NCI-H1092 (cell line): ENCODE results near the gene RIPPLY1.

ENCODE experiments used
- DNase-seq: peaks from one replicate; lab custom pipeline; 2025; lab: John Stamatoyannopoulos, UW

RIPPLY1 gene, protein sequence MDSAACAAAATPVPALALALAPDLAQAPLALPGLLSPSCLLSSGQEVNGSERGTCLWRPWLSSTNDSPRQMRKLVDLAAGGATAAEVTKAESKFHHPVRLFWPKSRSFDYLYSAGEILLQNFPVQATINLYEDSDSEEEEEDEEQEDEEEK

DNA sequence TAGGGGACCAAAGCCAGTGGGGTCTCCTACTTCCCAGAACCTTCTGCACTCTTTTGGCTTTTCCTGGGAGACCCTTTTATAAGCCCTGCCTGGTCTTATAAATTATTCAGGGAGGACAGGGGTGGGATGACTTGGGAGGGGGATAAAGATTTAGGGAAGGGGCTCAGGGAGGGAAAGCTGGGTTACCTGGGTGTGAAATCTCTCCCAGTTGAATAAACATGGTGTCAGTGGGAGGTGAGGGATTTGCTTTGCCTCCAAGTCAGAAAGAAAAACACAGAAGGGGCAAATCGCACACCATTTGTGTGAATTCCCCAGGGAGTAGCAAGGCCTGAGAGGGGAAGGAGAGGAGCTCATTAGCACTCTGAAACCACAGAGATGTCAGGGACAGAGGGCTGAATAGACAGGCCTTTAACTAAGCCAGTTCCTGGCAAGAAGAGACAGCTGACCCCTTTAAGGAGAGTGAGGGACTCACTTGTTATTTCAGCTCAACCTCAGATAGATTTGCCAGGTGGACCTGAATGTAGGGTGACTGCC lies at the start of gene RIPPLY1:
Gene RIPPLY1 (minus strand): TSS at position 51 of the 534 bp plus-strand sequence. CDS start 54 bp downstream, outside the sequence.
- peak; percentile 13 for DNase-seq

DNA sequence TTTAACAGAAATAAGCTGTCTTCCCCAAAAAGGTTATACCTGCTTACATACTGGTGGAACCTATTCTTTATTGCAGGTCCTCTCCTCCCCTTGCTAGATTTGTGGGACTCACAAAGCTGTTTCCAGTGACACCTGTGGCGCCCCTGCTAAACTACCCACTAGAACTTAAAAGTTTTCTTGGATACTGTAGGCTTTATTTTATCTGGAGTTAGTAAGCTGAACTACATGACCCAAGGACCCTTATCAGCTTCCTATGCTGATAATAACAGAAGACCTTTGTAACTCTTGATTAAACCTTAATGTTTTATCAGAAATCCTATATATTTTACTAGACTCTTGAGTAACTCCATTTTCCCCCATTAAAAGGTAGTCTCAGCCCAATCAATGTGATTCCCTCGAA lies 49.4 kb upstream of the RIPPLY1 start:
- no peak for DNase-seq

DNA sequence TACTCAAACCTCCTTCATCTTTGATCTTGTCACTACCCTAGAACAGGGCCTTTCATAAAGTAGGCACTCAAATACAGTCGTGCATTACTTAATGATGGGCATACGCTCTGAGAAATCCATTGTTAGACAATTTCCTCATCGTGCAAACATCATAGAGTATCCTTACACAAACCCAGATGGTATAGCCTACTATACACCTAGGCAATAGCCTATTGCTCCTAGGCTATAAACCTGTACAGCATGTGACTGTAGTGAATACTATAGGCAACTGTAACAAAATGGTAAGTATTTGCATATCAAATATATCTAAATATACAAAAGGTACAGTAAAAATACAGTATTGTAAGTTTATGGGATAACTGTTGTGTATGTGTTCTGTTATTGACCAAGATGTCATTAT lies 48.9 kb upstream of the RIPPLY1 start:
- DNase-seq: no peak

DNA sequence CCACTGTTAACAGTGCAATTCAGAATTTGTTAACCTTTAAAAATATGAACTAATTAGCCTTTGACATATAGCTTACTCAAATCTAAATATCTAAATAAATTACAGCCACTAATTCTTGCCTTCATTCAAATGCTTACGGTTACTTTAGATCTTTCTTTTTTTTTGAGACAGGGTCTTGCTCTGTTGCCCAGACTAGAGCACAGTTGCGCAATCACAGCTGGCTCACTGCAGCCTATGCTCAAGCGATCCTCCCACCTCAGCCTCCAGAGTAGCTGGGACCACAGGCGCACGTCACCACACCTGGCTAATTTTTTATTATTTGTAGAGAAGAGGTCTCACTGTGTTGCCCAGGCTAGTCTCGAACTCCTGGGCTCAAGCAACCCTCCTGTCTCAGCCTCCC lies 48.1 kb upstream of the RIPPLY1 start:
- no peak for DNase-seq

DNA sequence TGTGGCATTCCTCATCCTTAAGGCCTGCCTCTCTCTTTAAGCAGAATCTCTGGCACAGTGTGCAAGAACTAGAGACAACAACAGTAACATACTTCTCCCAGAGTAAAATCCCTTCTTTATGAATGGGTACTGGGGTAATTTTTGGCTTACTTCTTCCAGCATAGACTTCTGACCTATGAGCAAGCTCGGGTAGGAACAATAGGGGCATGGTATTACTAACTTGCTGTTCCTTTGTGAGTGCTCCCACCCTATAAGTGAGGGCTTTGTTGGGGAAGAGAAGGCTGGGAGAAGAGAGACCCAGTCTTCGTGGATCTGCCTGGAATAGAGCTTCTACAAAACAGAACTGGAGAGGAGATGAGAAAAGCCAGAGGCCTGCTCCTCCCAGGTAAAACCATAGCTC lies 47.2 kb upstream of the RIPPLY1 start:
- no peak for DNase-seq

DNA sequence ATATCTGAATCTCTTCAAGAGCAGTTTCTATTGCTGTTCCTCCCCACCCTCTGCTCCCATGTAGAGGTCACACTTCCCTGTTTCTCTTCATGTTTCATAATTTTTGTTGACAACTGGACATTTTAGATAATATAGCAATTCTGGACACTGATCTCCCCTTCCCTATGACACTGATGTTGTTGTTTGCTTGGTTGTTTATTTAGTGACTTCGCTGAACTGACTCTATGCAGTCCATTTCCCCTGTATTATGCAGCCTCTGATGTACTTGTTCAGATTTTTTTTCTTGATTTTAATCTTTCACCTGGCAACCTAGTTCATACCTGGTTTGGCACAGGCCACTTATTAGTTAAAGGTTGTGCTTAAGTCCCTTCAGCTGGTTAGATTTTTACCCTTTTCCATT lies 46.2 kb upstream of the RIPPLY1 start:
- DNase-seq: no peak

DNA sequence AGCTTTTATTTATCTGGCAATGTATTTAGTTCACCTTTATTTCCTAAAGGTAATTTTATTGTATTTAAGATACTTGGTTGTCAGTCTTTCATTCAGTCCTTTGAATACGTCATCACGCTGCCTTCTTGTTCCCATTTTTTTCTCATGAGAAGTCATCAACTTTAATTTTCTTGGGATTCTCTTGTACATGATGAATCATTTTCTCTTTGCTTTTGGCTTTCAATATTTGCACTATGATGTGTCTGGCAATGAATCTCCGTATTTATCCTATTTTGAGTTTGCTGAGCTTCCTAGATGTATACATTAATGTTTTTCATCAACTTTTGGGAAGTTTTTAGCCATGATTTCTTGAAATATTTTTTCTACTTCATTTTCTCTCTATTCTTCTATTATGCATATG lies 45.5 kb upstream of the RIPPLY1 start:
- no peak for DNase-seq

DNA sequence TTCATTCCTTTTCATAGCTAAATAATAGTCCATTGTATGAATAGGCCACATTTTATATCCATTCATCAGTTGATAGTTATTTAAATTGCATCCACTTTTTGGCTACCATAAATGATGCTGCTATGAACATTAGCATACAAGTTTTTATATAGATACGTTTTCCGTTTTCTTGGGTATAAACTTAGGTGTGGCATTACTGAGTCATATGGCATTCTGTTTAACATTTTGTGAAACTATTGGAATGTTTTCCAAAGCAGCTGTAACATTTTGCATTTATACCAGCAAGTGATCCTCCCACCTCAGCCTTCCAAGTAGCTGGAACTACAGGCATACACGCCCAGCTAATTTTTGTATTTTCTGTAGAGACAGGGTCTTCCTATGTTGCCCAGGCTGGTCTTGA lies 43.3 kb upstream of the RIPPLY1 start:
- DNase-seq: no peak

DNA sequence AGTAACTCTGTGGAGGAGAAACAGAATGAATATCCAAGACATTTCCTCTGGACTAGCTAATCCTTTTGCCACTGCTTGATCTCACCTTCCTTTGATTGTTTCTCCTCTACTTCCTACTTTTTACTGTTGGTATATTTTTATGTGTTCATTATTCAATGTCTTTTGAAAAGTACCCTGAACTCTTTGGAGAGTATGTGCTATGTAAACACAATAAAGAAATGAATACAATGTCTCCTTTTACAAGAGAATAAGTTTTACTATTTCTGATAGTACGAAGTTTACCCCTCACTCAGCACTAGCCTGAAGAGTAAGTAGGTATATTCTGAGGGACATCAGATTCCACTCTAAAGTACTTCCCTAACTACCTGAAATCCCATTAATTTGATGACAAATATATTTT lies 36.9 kb upstream of the RIPPLY1 start:
- DNase-seq: no peak

DNA sequence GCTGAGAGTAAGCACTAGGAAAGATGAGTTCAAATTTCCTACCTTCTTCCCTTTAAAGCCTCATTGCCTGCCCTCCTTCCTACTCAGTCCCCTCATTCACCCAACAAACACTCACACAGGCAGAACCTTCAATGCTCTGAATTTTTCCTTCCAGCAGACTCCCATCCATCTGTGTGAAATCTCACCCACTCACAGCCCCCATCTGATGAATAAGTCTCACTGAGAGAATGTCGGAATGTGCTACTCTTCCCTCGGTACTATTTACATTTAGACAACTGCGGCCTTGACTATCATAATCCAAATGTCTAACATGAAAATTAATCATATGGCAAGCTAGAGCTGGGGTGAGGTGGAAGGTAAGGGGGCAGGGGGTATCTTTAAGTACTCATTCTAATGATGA lies 36.4 kb upstream of the RIPPLY1 start:
- DNase-seq: no peak

DNA sequence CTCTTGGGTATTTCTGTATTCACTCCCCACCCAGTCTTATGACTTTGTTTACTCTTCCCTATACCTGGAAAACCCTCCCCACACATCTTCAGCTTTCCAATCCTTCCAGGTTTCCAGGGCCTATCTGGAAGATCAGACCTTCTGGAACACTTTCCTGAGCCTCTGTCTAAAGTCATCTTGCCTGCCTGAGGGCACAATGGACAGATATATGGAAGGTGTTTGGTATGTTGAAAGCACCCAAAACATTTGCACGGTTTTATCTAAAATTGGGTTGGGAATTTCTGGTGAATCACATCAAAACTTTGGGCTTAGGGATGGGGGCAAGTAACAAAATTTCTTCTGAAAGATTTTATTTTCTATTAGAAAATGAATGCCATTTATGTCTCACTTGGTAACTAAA lies 33.1 kb upstream of the RIPPLY1 start:
- DNase-seq: no peak

DNA sequence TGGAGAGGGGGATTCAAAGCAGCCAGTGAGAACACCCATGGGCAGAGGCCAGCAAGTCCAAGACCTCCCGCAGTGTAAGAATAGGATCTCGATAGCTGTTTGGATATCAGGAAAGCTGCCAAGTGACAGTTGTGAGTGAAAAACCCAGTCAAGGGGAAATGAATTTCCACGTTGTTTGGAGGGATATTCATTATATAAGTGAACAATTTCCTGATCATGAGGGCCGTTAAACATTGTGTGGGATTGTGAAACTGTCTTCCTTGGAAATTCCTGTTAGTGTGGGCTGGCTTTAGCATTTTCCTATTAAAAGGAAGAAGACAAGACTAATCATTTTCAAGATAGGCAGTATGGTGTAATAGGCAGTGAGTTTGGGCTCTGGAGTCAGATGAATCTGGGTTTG lies 32.0 kb upstream of the RIPPLY1 start:
- no peak for DNase-seq

DNA sequence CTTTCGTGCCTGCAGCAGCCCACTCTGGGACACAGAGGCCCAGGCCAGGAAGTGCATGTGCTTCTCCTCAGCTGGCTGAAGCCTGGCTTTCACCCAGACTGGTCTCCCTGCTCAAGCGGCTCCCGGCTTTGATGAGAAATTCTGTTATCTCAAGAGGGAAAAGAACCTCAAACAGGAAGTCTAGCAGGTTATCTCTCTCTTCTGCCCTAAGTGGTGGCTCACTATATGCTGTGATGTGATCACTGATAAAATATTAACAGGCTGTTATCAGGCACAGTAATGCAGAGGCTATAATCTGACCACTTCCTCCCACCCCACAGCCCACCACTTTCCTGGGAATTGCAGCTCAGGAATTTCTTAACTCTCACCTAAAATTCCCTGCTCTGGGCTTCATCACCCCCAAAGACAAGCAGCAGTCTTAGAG lies 30.4 kb upstream of the RIPPLY1 start:
- DNase-seq: no peak

DNA sequence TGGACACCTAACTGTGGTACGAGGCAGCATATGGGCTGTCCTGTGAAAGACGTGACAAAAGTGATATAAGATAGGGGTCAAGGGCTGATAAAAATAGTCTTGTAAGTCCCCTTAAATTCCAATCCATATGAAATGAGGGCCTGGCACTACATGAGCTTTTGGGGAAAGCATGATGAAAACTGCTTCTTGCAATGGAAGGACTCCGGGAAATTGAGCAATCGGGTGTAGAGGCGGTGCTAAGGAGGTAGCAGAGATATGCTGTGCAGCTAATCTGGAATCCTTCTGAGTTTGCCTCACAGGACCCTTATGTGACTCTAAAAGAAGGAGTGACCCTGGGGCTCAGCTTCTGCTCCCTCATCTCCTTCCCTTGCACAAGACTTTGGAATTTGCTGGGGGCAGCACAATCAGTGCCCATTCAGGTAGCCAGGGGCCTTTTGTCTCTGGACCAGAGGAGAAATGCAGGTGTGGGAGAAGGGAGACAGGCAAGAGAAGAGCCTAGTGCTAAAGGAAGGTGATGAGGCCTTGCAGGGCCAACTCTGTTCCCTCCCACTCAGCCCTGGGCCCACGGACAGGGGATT lies 29.9 kb upstream of the RIPPLY1 start:
- DNase-seq: no peak

DNA sequence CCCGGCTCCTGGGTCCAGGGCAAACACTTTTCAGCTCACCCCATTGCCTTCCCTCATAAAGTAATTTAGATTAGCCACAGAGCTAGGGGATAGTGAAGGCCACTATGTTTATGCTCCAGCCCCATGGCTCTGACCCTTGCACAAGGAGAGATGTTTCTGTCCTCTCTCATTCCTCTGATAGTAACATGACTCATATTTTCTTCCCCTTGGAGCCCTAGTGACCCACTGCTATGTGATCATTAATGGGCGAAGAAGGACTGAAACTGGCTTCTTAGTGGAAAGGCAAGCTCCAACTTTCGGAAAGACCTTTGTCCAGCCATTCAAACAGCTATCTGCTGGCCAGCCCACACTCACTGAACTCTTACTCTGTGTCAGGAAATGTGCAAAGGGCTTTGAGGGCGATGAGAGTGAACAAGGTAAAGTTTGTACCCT lies 29.4 kb upstream of the RIPPLY1 start:
- no peak for DNase-seq

DNA sequence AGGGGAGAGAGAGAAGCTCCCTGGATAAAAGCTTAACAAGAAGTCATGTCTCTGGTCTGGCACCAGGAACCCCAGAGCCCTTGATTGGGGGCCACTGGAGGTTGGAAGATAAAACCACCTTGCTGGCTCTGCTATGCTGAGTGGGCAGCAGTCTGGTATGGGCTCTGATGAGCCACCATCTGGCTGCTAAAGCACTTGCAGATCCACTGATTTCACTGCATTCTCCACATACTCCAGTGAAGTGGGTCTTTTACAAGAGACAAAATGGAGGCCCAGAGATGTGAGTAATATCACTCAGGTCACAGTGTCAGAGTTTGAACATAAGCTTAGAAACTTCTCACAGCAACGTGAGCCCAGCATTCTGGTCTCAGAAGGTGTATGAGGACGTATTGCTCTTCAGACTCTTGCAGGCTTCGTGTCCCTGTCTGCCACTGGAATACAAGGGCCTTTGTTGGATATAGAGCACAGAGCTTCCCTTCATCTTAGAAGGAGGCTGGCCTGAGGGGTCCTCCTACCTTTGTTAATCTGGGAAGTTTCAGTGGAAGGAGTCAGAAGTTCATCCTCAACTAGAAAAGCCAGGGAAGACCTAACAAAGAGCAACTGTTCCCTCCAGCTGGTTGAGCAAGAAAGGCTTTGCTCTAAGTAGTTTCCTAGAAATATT lies 28.8 kb upstream of the RIPPLY1 start:
- DNase-seq: no peak

DNA sequence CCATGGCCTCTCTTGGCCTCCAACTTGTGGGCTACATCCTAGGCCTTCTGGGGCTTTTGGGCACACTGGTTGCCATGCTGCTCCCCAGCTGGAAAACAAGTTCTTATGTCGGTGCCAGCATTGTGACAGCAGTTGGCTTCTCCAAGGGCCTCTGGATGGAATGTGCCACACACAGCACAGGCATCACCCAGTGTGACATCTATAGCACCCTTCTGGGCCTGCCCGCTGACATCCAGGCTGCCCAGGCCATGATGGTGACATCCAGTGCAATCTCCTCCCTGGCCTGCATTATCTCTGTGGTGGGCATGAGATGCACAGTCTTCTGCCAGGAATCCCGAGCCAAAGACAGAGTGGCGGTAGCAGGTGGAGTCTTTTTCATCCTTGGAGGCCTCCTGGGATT lies 25.1 kb upstream of the RIPPLY1 start:
- DNase-seq: no peak

DNA sequence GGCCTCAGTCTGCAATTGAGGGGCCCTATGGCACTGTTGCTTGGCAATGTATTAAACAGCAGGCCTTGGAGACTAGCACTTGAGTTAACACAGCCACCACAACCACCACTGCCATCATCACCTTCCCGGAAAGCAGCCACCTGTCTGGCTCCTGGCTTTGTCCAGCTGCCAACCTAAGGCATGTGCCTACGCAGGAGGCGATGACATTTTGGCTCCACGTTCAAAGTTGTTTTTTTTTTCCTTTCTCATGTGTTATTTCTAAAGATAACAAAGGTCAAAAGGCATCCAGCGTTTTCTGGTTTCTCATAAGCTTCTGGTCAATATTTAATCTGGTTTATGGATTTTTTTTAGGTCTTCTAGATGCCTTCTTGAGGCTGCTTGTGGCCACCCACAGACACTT lies 24.6 kb upstream of the RIPPLY1 start:
- DNase-seq: no peak

DNA sequence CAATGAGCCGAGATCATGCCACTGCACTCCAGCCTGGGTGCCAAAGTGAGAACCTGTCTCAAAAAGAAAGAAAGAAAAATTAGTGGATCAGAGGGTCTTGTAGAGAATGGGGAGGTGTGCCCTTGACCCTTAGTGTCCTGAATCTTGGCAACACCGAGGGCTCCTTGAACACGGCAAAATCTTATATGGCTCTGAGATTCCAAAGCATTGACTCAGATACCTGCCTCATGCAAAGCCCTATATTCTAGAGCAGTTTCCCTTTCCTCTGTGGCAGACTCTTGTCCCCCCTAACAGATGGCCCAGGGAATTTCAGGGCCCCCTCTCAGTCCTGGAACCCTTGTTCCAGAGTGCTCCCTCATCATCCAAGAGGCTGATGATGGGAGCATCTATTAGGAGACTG lies 23.9 kb upstream of the RIPPLY1 start:
- DNase-seq: no peak

DNA sequence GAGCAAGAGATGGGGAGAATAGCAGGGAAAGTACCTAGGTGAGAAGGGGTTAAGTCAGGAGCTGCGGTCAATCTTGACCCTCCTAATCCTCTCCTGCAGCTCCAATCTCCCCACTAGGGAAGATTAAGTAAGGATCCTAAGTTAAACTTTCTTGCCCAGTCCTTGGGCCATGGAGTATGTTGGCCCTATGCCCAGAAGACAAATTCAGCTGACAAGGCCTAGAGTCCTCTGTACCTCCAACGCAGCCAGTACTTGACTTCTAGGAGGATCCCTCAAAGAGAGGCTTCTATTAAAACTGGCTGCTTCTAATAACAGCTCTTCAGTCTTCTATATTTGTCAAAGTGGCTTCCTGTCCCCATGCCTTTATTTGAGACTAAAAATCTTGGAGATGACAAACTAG lies 18.5 kb upstream of the RIPPLY1 start:
- DNase-seq: no peak

DNA sequence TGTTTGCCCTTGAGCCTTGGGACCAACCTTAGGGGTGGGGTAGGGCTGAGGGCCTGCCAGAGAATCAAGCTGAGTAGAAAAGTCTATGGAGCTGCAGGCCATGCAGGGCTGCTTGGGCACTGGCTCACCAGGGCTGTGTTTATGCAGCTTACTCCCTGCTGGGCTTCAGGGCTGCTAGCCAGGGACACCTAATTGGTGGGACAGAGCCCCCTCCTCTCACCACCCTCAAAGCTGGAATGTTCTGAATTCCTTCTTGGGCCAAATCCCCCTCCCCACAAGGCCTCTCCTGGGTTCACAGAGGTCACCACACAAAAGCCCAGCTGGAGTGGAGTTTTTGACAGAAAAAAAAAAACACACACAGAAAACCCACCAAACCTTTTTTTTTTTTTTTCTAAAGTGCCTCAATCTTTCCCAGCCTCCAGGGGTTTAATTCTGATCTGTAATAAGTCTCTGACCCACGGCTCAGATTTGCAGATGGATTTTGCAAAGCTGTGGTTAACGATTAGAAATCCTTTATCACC lies 16.9 kb upstream of the RIPPLY1 start, which contains the start of gene CLDN2:
Gene CLDN2 (plus strand): TSS at position 471 of the 521 bp plus-strand sequence. CDS start 7,827 bp downstream, outside the sequence.
- DNase-seq: no peak

DNA sequence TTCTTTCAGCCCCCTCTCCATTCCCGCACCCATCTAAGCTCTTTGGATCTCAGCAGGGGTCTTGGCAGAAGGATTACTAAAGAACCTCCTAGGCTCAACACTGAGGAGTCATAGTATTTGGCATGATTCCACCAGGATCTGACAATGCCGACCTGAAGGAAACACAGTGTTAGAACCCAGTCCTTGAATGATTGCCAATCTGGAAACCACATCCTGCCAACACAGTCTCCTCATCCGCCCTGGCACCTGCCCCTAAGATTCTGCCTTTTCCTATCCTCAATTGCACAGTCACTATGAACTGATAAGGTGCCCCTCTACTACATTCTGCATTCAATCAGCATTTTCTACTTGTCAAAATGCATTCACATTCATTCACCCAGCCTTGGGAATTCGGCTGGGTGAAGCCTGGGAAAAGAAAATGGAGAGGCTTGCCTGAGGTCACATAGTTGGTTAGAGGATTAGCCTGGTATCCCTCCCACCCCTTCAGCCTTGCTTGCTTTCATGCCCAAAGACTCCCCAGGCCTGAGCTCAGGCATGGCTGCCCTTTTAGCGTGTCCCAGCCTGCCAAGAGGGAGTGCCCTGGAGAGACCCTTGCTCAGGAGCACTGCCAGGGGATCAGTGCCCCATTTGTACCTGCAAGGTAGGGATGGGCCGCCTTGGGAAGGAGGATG lies 14.8 kb upstream of the RIPPLY1 start:
- no peak for DNase-seq

DNA sequence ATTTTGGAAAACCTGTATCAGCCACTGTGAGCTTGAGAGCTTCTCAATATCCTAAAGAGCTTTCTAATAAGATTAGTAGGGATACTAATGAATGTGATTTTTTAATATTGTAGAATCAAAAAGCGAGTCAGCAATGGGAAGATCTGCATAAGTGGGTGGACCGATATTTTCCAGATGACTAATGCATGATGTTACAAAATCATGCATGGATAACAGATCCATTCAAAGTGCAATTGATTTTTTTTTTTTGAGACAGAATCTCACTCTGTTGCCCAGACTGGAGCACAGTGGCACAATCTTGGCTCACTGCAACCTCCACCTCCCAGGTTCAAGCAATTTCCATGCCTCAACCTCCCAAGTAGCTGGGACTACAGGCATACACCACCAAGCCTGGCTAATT lies 9.7 kb upstream of the RIPPLY1 start:
- no peak for DNase-seq
